WERI-Rb-1 (cell line): ENCODE results near the gene VCL.

Source experiments
- DNase-seq: peaks from one replicate; pipeline ENCODE4 v3.0.0-alpha.2; 2020
- H3K27ac ChIP-seq: fragments of 250-450 bp; sonication (Bioruptor Pico); 2 replicates; pipeline ENCODE4 v1.5.1; 2020; ENCODE audit warnings: mild to moderate bottlenecking, moderate library complexity
- H3K27me3 ChIP-seq: fragments of 250-450 bp; sonication (Bioruptor Pico); 2 replicates; pipeline ENCODE4 v1.5.1; 2021; ENCODE audit warnings: mild to moderate bottlenecking, low read depth, moderate library complexity; ENCODE audit not compliant: insufficient read depth, severe bottlenecking
- H3K36me3 ChIP-seq: fragments of 250-450 bp; sonication (Bioruptor Pico); 2 replicates; pipeline ENCODE4 v1.5.1; 2020; ENCODE audit warnings: mild to moderate bottlenecking, moderate library complexity
- H3K4me3 ChIP-seq: 2 replicates; pipeline ENCODE4 v1.5.1; 2011; ENCODE audit warnings: low read depth, mild to moderate bottlenecking, control low read depth, low read length
- H3K9me3 ChIP-seq: fragments of 250-450 bp; sonication (Bioruptor Pico); 2 replicates; pipeline ENCODE4 v1.5.1; 2021; ENCODE audit warnings: mild to moderate bottlenecking, moderate library complexity; ENCODE audit not compliant: severe bottlenecking
- TF ChIP-seq, protein P1 (sequence below): IDR thresholded peaks from 2 replicates; pipeline ENCODE4 v1.5.1; 2011; ENCODE audit warnings: low read depth, mild to moderate bottlenecking, control low read depth, inconsistent platforms, low read length

Gene VCL

DNA sequence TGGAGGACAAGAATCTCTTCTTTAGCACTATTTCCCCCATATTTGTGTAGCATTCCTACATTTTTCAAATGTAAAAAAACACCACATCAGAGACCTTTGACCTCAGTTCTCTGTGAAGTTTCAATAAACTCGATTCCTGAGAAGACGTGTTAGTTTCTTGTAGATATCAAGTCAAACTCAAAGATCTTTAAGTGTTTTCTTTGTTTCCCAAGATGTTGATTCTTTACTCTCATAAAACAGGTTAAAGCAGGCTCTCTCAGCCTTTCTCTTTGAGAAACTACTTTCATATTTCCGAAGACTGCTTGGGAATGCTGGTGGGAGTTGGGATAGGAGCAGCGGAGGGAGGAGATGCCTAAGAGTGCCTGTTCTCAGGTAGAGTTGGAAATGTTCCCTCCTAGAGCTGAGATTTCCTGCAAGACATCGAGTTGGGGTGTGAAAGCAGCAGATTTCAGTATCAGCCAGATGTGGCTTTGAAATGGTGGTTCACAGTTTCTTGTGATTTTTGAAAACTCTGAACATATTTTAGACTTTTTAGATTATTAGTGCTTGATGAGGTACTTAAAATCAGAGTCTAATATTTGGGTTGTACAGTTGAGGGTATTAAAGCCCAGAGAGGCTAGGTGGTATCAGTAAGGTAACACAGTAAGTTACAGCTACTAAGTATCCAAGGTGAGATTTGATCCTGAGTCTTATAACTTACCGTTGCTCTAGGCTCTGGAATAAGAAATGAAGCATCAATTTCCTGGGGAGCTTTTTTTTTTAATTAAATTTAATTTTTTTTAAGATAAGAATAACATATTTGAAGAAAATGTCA lies 167.0 kb downstream of the VCL start:
- H3K4me3 ChIP-seq, result no peak overlapping the region
- no peak for DNase-seq
- H3K36me3 ChIP-seq, result peaks cover 4% of the 10 kb centered on the region; the same call in 1 of the 2 replicates
- H3K27ac ChIP-seq, result no peak overlapping the region
- TF ChIP-seq, protein P1, sequence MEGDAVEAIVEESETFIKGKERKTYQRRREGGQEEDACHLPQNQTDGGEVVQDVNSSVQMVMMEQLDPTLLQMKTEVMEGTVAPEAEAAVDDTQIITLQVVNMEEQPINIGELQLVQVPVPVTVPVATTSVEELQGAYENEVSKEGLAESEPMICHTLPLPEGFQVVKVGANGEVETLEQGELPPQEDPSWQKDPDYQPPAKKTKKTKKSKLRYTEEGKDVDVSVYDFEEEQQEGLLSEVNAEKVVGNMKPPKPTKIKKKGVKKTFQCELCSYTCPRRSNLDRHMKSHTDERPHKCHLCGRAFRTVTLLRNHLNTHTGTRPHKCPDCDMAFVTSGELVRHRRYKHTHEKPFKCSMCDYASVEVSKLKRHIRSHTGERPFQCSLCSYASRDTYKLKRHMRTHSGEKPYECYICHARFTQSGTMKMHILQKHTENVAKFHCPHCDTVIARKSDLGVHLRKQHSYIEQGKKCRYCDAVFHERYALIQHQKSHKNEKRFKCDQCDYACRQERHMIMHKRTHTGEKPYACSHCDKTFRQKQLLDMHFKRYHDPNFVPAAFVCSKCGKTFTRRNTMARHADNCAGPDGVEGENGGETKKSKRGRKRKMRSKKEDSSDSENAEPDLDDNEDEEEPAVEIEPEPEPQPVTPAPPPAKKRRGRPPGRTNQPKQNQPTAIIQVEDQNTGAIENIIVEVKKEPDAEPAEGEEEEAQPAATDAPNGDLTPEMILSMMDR, result no peak
- no peaks in the 10 kb centered on the region for H3K9me3 ChIP-seq
- H3K27me3 ChIP-seq, result no peaks in the 10 kb centered on the region

GRCh38 chr10:74165530-74165901 lies 167.6 kb downstream of the VCL start:
- Histone ChIP-seq H3K27ac (no peak overlapping the region), H3K27me3 (no peaks in the 10 kb centered on the region), H3K36me3 (peaks cover 4% of the 10 kb centered on the region; the same call in 1 of the 2 replicates), H3K4me3 (no peak overlapping the region), H3K9me3 (no peaks in the 10 kb centered on the region)
- DNase-seq, result no peak
- TF ChIP-seq, protein P1, result no peak

DNA sequence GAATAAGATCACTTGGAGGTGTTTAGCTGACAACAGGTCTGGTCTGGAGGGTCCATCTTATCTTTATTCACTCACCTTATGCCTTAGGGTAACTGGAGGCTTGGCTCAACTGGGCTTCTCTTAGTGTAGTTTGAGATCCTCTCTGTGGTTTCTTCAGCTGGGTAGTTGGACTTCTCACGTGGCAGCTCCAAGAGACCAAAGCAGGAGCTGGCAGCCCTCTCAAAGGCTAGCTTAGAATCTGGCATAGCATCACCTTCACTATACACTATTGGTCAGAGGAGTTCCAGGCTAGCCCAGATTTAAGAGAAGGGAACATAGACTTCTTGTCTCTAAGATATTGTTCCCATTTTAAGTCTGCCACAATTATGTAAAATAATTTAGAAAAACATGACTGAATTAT lies 169.5 kb downstream of the VCL start:
- H3K36me3 ChIP-seq, result no peaks in the 10 kb centered on the region
- no peak overlapping the region for H3K4me3 ChIP-seq
- TF ChIP-seq, protein P1, result no peak
- H3K9me3 ChIP-seq, result no peaks in the 10 kb centered on the region
- H3K27ac ChIP-seq, result no peak overlapping the region
- DNase-seq, result no peak
- no peaks in the 10 kb centered on the region for H3K27me3 ChIP-seq
